ENCODE data around the gene TMEM80. TPM values are rescaled to one million over a fixed set of nuclear protein-coding genes. Genes with fewer than 3 reads are reported as not detected.

Gene TMEM80
- total RNA-seq, 1 donor from 2014 or later: 37.4 TPM

DNA sequence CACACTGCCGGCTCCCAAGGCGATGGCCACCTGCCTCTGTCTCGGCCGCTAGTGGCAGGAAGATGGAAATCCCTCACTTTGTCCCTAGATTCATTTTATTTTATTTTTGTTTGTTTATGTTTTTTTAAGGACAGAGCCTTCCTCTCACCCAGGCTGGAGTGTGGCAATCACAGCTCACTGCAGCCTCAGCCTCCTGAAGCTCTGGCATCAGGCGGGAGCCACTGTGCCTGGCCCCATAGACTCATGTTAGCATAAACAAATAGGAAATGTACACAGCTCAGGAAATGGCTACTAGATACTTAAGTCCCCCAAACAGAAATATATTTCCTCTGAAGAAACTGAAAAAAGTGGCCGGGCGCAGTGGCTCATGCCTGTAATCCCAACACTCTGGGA, 3.5 kb downstream of the TMEM80 start:
- H3K36me3 Mint-ChIP-seq: no peaks in the 10 kb centered on the region
- no peaks in the 10 kb centered on the region for H3K27me3 Mint-ChIP-seq
- DNase-seq (ENCODE audit: extremely low spot score, unreplicated experiment): no peak
- TF ChIP-seq, protein P1, sequence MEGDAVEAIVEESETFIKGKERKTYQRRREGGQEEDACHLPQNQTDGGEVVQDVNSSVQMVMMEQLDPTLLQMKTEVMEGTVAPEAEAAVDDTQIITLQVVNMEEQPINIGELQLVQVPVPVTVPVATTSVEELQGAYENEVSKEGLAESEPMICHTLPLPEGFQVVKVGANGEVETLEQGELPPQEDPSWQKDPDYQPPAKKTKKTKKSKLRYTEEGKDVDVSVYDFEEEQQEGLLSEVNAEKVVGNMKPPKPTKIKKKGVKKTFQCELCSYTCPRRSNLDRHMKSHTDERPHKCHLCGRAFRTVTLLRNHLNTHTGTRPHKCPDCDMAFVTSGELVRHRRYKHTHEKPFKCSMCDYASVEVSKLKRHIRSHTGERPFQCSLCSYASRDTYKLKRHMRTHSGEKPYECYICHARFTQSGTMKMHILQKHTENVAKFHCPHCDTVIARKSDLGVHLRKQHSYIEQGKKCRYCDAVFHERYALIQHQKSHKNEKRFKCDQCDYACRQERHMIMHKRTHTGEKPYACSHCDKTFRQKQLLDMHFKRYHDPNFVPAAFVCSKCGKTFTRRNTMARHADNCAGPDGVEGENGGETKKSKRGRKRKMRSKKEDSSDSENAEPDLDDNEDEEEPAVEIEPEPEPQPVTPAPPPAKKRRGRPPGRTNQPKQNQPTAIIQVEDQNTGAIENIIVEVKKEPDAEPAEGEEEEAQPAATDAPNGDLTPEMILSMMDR (conservative IDR thresholded peaks at IDR 0.05): no peak
- peaks cover 14% of the 10 kb centered on the region for H3K4me1 Mint-ChIP-seq (ENCODE audit: unreplicated experiment)
- H3K4me3 Mint-ChIP-seq: no peak overlapping the region
- H3K9me3 Mint-ChIP-seq: no peaks in the 10 kb centered on the region
- H3K27ac Mint-ChIP-seq: no peak overlapping the region

DNA sequence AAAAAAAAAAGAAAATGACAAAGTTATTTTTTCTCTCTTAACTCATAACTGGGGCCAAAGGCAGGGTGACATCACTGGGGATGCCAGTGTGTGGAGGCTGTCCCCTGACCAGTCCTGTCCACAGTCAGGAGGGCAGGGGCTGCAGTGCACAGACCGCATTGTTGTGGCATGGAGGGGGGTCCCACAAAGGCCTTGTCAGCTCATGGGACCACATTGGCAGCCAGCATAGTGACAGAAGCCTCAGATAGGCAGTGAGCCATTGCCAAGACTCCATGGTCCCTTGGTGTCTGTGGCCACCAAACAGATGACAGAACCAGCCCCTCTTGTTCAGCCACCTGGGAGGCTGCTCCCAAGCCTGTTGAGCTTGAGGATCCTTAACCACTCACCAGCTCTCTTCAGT, 4.1 kb downstream of the TMEM80 start:
- H3K4me3 Mint-ChIP-seq: no peak overlapping the region
- no peaks in the 10 kb centered on the region for H3K9me3 Mint-ChIP-seq
- H3K36me3 Mint-ChIP-seq: no peaks in the 10 kb centered on the region
- H3K4me1 Mint-ChIP-seq (ENCODE audit: unreplicated experiment): peaks cover 14% of the 10 kb centered on the region
- no peaks in the 10 kb centered on the region for H3K27me3 Mint-ChIP-seq
- no peak overlapping the region for H3K27ac Mint-ChIP-seq
- no peak for DNase-seq (ENCODE audit: extremely low spot score, unreplicated experiment)
- TF ChIP-seq, protein P1 (conservative IDR thresholded peaks at IDR 0.05): no peak

- Mint-ChIP-seq H3K4me3 (no peak overlapping the region), H3K4me1 (ENCODE audit: unreplicated experiment) (peaks cover 10% of the 10 kb centered on the region), H3K27me3 (no peaks in the 10 kb centered on the region), H3K27ac (no peak overlapping the region), H3K9me3 (no peaks in the 10 kb centered on the region), H3K36me3 (no peaks in the 10 kb centered on the region)
- TF ChIP-seq, protein P1 (conservative IDR thresholded peaks at IDR 0.05): no peak
- no peak for DNase-seq (ENCODE audit: extremely low spot score, unreplicated experiment)
These were observed 6.3 kb downstream of the TMEM80 start for GRCh38 chr11:701741-702461.

DNA sequence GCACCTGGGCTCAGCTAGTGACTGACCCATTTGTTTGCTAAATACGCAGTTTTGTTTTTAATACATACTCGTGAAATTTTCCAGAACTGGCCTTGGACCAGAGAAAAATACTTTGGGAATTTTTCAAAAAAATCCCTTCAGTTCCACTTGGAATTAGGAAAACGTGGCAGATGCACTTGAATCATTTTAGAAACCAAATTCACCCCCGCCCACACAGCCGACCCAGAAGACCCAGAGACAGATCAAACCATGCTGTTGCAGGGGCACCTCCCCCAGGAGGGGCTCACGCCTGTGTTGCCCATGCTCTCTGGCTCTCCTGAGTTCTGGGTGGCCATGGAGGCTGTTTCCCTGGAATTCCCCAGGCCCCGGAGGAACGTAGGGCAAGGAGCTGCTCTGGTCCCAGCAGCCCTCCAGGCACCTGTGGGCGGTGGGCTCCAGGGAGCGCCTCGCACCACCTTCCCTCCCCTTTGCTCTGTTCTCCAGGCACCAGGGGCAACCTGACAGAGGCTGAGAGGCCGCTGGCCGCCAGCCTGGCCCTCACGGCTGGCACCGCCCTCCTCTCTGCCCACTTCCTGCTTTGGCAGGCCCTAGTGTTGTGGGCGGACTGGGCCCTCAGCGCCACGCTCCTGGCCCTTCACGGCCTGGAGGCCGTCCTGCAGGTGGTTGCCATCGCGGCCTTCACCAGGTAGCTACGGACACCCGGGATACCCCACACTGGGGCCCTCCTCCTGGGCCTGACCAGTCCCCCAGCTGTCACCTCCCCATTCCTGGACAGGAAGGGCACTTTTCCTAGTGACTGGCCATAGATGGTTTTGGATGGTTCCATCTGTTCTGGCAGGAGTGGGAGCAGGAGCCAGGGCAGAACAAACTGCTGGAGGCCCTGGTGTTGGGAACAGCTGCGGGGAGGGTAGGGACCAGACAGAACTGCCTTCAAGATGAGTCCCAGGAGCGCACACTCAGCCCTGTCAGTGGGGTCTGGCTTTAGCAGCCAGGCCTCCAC, 7.1 kb downstream of the TMEM80 start:
- Mint-ChIP-seq H3K4me1 (ENCODE audit: unreplicated experiment) (peaks cover 3% of the 10 kb centered on the region), H3K9me3 (no peaks in the 10 kb centered on the region), H3K36me3 (no peaks in the 10 kb centered on the region), H3K4me3 (no peak overlapping the region), H3K27me3 (peaks cover 2% of the 10 kb centered on the region), H3K27ac (no peak overlapping the region)
- TF ChIP-seq, protein P1 (conservative IDR thresholded peaks at IDR 0.05): no peak
- DNase-seq (ENCODE audit: extremely low spot score, unreplicated experiment): no peak

GRCh38 chr11:703506-703905, 7.9 kb downstream of the TMEM80 start:
- Mint-ChIP-seq H3K36me3 (no peaks in the 10 kb centered on the region), H3K4me3 (no peak overlapping the region), H3K27ac (peak overlapping the region; percentile 50), H3K27me3 (peaks cover 2% of the 10 kb centered on the region), H3K9me3 (no peaks in the 10 kb centered on the region), H3K4me1 (ENCODE audit: unreplicated experiment) (no peaks in the 10 kb centered on the region)
- TF ChIP-seq, protein P1 (conservative IDR thresholded peaks at IDR 0.05): no peak
- no peak for DNase-seq (ENCODE audit: extremely low spot score, unreplicated experiment)
